Hepatocyte (in vitro differentiated cells): ENCODE data around the gene CRIP2. TPM values are rescaled to one million over a fixed set of nuclear protein-coding genes. Genes with fewer than 3 reads are reported as not detected.

Source experiments
- DNase-seq: peaks from one replicate; pipeline ENCODE4 v3.0.0-alpha.2; 2016; ENCODE audit warnings: low spot score
- H2AFZ ChIP-seq: fragments of 200-600 bp; sonication (generic); 2 replicates; pipeline ENCODE4 v1.6.0; 2016; ENCODE audit warnings: antibody characterized with exemption, mild to moderate bottlenecking
- H3K27ac ChIP-seq: fragments of 200-600 bp; sonication (generic); 2 replicates; pipeline ENCODE4 v1.5.1; 2016; ENCODE audit warnings: mild to moderate bottlenecking
- H3K27me3 ChIP-seq: fragments of 200-600 bp; sonication (generic); 2 replicates; pipeline ENCODE4 v1.6.1; 2016
- H3K36me3 ChIP-seq: fragments of 200-600 bp; sonication (generic); replicated peaks from 2 replicates; pipeline ENCODE4 v1.5.1; 2016; ENCODE audit warnings: low read depth; ENCODE audit not compliant: insufficient read depth
- H3K4me1 ChIP-seq: fragments of 200-600 bp; sonication (generic); 2 replicates; pipeline ENCODE4 v1.5.1; 2016; ENCODE audit warnings: mild to moderate bottlenecking, moderate library complexity; ENCODE audit not compliant: insufficient read depth
- H3K4me2 ChIP-seq: fragments of 200-600 bp; sonication (generic); 2 replicates; pipeline ENCODE4 v1.6.0; 2016
- H3K4me3 ChIP-seq: fragments of 200-600 bp; sonication (generic); 2 replicates; pipeline ENCODE4 v1.5.1; 2016; ENCODE audit warnings: mild to moderate bottlenecking
- H3K79me2 ChIP-seq: fragments of 200-600 bp; sonication (generic); 2 replicates; pipeline ENCODE4 v1.6.0; 2017; ENCODE audit warnings: mild to moderate bottlenecking
- H3K9me2 ChIP-seq: fragments of 200-600 bp; sonication (generic); replicated peaks from 2 replicates; pipeline ENCODE4 v1.6.0; 2017; ENCODE audit warnings: mild to moderate bottlenecking; ENCODE audit not compliant: insufficient read depth
- H3K9me3 ChIP-seq: fragments of 200-600 bp; sonication (generic); 2 replicates; pipeline ENCODE4 v1.5.1; 2016; ENCODE audit warnings: low read depth, mild to moderate bottlenecking
- H4K20me1 ChIP-seq: fragments of 200-600 bp; sonication (generic); 2 replicates; pipeline ENCODE4 v1.6.0; 2016; ENCODE audit warnings: mild to moderate bottlenecking; ENCODE audit not compliant: insufficient read depth, poor library complexity, severe bottlenecking
- CTCF ChIP-seq: fragments of 200-600 bp; sonication (generic); IDR thresholded peaks from 2 replicates; pipeline ENCODE4 v1.5.1; 2016; ENCODE audit warnings: antibody characterized with exemption, mild to moderate bottlenecking; ENCODE audit not compliant: poor library complexity
- EZH2 ChIP-seq: fragments of 200-600 bp; sonication (generic); IDR thresholded peaks from 2 replicates; pipeline ENCODE4 v1.6.1; 2016; ENCODE audit warnings: antibody characterized with exemption, mild to moderate bottlenecking, borderline replicate concordance
- EZH2phosphoT487 ChIP-seq: fragments of 200-600 bp; sonication (generic); IDR thresholded peaks from one replicate; pipeline ENCODE4 v1.6.1; 2018; ENCODE audit warnings: antibody characterized with exemption, mild to moderate bottlenecking, low read depth, moderate library complexity; ENCODE audit not compliant: unreplicated experiment, severe bottlenecking
- WGBS: methylation state at CpG from one replicate; pipeline ENCODE4 v1.1.6; 2016; ENCODE audit warnings: low lambda C conversion rate; ENCODE audit errors: missing lambda C conversion rate; 5-methylcytosine and 5-hydroxymethylcytosine counted together
- polyA plus RNA-seq: library from polyadenylated mRNA; unstranded; fragments of >200 nt; fragmentation: Nextera tagmentation; extraction: Ambion mirVana; gene quantifications from 2 replicates; pipeline ENCODE4 v1.2.1, GENCODE V29; 2016
- total RNA-seq: library from RNA; depleted of rRNA; stranded (reverse); fragments of >200 nt; gene quantifications from 2 replicates; pipeline ENCODE4 v1.2.3, GENCODE V29; 2014

The CRIP2 gene
- total and polyA plus RNA-seq, 2 experiments from 2014 or later = 8.3 to 29.1 TPM

- H3K4me1 ChIP-seq = peaks cover 41% of the 10 kb centered on the region
- no peak overlapping the region for H3K4me2 ChIP-seq
- peaks cover 48% of the 10 kb centered on the region for H3K27me3 ChIP-seq
Observed at GRCh38 chr14:105479431-105480158, 5.0 kb downstream of the CRIP2 start.

GRCh38 chr14:105480199-105480746, 5.7 kb downstream of the CRIP2 start:
- H3K4me2 ChIP-seq = no peak overlapping the region
- H3K27ac ChIP-seq = peak overlapping the region; percentile 11
- H3K4me3 ChIP-seq = no peak overlapping the region
- H2AFZ ChIP-seq = no peak overlapping the region
- H3K9me2 ChIP-seq = no peaks in the 10 kb centered on the region
- H3K9me3 ChIP-seq = no peaks in the 10 kb centered on the region
- peaks cover 39% of the 10 kb centered on the region for H3K4me1 ChIP-seq
- H3K79me2 ChIP-seq = no peaks in the 10 kb centered on the region
- no peaks in the 10 kb centered on the region for H4K20me1 ChIP-seq
- no peak for DNase-seq
- WGBS = 79% methylated on average over 14 of the region's 15 CpGs
- H3K27me3 ChIP-seq = peaks cover 44% of the 10 kb centered on the region
- no peaks in the 10 kb centered on the region for H3K36me3 ChIP-seq
- TF ChIP-seq EZH2 = no peak

More at GRCh38 chr14:105479431-105480158, 5.0 kb downstream of the CRIP2 start:
- H3K9me2 ChIP-seq = no peaks in the 10 kb centered on the region
- no peaks in the 10 kb centered on the region for H4K20me1 ChIP-seq
- no peaks in the 10 kb centered on the region for H3K36me3 ChIP-seq
- 66% methylated on average over 33 of the region's 34 CpGs for WGBS
- no peak for TF ChIP-seq CTCF
- TF ChIP-seq EZH2phosphoT487 = no peak
- no peak for TF ChIP-seq EZH2
- no peaks in the 10 kb centered on the region for H3K9me3 ChIP-seq
- DNase-seq = no peak
- H3K79me2 ChIP-seq = no peaks in the 10 kb centered on the region
- no peak overlapping the region for H3K27ac ChIP-seq
- H2AFZ ChIP-seq = no peak overlapping the region
- no peak overlapping the region for H3K4me3 ChIP-seq

- no peaks in the 10 kb centered on the region for H4K20me1 ChIP-seq
- H3K4me2 ChIP-seq = peak overlapping the region; percentile 87
- WGBS = 20% methylated on average over 35 of the region's 35 CpGs
- H3K27ac ChIP-seq = peak overlapping the region; percentile 98
- H3K9me3 ChIP-seq = no peaks in the 10 kb centered on the region
- peaks cover 31% of the 10 kb centered on the region for H3K4me1 ChIP-seq
- H3K4me3 ChIP-seq = no peak overlapping the region
- H2AFZ ChIP-seq = peak overlapping the region; percentile 50
- TF ChIP-seq CTCF = peak; percentile 98
- TF ChIP-seq EZH2phosphoT487 = no peak
- H3K79me2 ChIP-seq = no peaks in the 10 kb centered on the region
- peak; percentile 91 for DNase-seq
- no peaks in the 10 kb centered on the region for H3K36me3 ChIP-seq
- peaks cover 45% of the 10 kb centered on the region for H3K27me3 ChIP-seq
- H3K9me2 ChIP-seq = no peaks in the 10 kb centered on the region
Observed at GRCh38 chr14:105480807-105481801, 6.5 kb downstream of the CRIP2 start.
